ENCODE results near the gene TMEM140. TPM values are rescaled to one million over a fixed set of nuclear protein-coding genes. Genes with fewer than 3 reads are reported as not detected.
"Not testable (repeated sequence)": the region's sequence is repeated elsewhere in the genome, so short reads cannot be mapped to it uniquely, and the experiment has no call there.

TMEM140 gene
- total RNA-seq, 1 donor from 2014 or later, result 59.7 TPM

DNA sequence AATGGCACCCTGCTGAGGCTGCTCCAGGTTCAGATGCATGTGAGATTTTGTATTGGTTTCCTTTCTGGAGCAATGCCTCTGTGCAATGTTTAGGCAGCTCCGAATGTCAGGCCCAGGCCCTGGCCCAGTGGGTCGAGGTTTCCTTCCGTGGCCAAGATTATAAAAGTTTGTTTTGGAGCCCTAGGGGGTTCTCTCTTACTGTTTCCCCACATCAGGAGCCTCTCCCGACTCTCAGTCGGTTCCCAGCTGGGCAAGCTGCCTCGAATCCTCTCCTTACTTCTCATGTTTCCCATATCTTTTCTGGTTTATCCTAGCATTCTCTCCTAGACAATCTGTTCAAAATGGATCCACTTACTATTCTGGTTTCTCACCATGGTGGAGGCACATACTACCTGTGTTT, 11.0 kb downstream of the TMEM140 start:
- no peak for DNase-seq (ENCODE audit: low read depth in 2 of 2)

DNA sequence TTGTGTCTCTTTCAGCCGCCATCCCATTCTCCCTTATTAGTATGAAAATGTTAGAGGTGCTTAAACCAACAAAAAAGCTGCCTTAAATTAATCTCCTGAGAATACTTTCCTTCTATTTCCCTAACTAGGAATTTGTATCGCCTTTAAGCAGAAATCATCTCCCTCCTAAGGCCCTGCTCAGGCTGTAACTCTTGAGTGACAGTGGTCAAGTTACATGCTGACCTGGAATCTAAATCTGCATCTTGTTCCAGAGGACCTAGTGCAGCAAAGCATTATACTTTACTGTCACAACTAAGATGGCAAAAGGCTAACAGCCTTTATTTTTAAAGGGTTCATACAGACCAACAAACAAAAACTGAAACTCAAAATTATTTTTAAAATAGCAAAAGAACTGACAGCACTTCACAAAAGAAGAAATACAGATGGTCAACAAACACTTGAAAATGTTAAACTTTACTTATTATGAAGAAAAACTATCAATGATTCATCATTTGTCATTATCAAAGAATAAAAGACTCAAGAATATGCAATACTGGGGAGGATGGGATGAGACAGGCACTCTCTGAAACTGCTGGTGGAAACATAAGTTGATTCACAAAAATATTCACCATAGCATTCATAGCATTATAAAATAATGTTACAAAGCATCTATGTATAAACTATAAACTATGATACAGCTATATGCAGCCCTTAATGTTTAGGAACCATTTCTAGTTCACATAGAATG, 11.7 kb downstream of the TMEM140 start:
- DNase-seq (ENCODE audit: low read depth in 2 of 2), result peak in 1 of 2 donors; percentile 27

DNA sequence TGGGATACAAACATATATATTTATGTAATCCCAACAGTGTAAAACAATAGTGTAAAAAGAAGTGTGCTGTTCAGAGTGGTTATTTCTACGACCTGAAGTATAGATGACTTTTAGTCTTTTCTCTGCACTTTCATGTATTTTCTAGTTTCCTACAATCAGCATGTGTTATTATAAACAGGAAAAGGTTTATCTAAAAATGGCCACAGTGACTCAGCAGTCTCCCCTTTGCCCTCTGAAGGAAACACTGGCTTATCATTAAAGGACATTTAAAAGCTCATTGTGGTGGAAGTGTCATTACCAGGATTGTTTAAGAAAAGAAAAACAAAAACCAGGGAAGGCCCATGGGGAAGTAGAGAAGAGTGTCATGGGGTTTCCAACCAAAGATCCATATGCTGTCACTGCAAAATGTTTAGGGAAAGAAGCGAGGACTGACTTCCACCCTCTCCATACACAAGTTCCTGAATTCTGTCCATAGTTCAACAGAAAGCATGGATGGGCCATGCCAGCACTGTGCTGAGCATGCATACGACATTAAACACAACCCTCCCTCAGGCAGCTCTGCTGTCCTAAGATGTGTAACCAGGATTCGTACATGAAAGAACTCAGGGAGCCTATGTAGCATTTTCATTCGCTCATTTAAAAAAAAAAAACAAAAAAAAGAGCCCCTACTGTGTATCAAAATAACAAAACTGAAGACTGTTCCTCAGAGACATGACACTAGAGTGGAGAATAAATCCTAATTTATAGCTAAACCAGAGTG, 12.4 kb downstream of the TMEM140 start:
- peak; percentile 80 to 85 for DNase-seq (ENCODE audit: low read depth in 2 of 2)

DNA sequence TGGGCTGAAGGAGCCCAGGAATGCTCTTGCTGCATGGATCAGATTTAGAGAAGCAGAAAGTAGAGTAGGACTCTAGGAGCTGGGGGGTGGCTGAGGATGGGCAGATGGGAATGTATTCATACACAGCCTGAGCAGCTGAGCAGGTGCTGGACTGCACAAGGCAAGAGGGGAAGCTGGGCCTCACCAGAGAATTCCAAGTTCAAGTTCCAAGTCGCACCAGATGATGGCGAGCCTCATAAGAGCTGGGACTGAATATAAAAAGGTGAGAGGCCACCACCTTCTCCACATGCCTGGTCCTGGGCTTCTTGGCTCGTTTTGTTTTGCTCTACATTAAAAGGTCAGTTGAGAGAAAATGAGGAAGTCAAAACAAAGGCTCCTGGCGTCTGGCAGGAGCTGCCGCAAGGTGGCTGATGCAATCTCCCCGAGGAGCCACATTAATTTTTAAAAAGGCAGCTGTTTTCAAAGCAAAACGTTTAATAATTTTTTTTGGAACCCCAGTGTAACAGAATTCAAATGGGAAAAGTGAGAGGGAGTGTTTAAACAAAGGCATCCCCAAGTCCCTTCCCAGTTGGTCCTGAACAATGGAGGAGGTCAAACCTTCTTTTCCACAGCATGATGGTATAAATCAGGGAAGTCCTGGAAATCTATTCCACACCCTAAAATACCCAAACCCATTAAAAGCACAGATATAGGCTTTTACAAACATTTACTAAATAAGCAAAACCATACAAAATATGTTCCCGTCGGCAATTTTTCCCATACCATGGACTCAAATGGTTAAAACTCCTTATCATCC, 13.2 kb downstream of the TMEM140 start:
- peak in 1 of 2 donors; percentile 65 for DNase-seq (ENCODE audit: low read depth in 2 of 2)

DNA sequence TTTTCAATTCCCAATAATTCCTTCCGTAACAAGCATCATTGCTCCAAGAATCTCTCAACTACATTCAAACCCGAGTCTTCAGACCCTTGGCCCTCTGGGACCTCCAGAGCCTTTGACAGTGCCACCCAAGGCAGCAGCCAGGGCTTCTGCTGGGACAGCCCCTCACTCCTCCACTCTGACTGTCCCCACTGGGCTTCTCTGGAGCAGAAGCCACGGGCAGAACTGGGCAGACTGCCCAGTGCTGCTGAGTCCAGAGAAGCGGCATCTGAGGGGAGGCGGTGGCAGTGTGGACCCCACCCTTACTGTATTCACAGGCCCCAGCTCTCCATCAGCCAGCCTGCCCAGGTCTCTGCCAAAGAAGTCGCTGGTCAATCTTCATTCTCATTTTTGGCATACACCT, 13.8 kb downstream of the TMEM140 start:
- no peak for DNase-seq (ENCODE audit: low read depth in 2 of 2)

DNA sequence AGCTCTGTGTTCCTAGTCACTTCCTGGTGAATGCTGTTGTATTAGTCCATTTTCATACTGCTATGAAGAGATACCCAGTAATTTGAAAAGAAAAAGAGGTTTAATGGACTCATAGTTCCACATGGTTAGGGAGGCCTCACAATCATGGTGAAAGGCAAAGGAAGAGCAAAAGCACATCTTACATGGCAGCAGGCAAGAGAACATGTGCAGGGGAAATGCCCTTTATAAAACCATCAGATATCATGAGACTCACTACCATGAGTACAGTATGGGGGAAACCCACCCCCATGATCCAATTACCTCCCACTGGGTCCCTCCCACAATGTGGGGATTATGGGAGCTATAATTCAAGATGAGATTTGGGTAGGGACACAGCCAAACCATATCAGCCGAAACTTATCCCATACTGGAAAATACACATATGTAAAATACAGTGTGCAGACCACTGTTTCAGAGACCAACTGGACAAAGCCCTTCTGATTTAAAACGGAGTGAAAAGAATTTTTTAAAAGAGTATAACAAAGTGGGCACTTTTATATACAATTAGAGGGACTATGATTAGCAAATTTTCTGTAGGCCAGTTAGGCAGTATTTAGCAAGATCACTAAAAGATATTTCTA, 14.6 kb downstream of the TMEM140 start:
- DNase-seq (ENCODE audit: low read depth in 2 of 2), result no peak

DNA sequence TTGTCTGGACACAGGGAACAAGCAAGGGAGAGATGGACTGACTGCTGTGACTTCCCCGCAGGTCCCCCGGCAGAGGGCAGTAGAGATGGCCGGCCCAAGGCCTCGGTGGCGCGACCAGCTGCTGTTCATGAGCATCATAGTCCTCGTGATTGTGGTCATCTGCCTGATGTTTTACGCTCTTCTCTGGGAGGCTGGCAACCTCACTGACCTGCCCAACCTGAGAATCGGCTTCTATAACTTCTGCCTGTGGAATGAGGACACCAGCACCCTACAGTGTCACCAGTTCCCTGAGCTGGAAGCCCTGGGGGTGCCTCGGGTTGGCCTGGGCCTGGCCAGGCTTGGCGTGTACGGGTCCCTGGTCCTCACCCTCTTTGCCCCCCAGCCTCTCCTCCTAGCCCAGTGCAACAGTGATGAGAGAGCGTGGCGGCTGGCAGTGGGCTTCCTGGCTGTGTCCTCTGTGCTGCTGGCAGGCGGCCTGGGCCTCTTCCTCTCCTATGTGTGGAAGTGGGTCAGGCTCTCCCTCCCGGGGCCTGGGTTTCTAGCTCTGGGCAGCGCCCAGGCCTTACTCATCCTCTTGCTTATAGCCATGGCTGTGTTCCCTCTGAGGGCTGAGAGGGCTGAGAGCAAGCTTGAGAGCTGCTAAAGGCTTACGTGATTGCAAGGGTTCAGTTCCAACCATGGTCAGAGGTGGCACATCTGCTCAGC, 16.6 kb downstream of the TMEM140 start:
- DNase-seq (ENCODE audit: low read depth in 2 of 2), result peak; percentile 23 to 67

DNA sequence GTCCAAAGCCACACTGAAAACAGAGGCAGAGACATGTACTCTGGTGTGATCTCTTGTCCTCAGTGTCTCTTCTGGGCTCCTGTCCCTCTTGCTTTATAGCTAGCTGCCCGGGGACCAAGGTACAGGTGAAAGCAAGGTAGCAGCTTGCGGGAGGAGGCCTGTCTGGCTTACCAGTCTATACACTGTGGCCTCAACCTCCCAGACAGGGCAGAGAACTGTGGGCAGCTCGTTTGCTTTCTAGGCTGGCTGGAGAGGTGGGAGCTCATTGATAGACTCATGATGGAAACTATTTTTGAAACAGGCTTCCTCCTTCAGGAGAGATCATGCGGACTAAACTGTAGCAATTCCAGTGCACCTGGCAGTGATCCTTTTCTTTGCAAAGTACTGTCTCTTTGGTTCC, 18.0 kb downstream of the TMEM140 start:
- peak in 1 of 2 donors; percentile 45 for DNase-seq (ENCODE audit: low read depth in 2 of 2)

DNA sequence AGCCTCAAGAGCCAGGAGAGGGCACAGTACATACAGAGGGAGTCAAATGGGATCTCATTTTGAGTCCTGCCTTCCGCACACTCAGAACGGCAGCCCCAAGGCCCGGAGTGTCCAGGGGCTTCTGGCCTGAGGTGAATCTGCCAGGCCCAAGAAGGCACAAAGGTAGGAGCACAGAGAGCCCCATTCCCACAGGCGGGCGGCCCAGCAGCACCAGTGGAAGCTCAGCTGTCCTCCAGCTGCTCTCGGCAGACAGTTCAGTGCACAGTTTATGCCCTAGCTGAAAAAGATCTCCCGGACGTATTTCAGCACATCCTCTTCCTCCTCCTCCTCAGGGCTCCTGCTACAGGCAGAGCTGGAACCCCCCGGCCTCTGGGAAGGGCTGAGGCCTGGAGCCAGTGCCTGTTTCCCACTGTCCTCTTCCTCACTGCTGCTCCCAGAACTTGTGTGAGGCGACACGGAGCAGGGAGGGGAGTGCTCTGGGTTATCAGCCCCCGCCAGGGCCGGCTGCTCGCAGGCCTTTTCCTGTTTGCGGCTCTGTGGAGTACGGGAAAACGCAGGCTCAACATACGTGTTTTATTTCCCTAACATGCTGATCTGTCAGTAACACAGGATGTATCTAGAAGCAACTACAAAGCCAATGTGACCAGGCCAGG, 18.6 kb downstream of the TMEM140 start:
- DNase-seq (ENCODE audit: low read depth in 2 of 2), result peak; percentile 68 to 96

DNA sequence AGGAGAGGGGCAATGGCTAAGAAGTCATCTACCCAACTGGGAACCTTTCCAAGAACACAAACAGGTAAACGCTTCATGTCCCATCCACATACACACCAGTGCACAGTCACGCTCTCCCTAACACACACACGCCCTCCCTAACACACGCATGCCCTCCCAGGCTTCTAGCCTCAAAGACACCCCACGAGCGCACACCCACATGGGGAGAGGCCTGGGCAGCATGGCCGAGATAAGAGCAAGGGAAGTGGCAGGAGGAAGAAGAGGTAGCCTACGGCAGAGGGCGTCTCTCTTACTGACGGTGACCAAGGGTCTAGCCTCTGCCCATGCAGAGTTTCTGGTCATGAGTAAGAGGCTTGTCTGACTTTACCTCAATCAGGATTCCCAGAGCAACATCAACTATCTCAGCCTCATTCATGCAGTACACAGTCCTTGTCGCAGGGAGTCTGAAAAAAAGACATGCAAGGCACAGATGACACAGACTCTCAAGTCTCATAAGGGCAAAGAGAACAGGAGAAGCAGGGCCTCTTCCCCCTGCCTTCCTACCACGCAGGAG, 19.6 kb downstream of the TMEM140 start:
- no peak for DNase-seq (ENCODE audit: low read depth in 2 of 2)

DNA sequence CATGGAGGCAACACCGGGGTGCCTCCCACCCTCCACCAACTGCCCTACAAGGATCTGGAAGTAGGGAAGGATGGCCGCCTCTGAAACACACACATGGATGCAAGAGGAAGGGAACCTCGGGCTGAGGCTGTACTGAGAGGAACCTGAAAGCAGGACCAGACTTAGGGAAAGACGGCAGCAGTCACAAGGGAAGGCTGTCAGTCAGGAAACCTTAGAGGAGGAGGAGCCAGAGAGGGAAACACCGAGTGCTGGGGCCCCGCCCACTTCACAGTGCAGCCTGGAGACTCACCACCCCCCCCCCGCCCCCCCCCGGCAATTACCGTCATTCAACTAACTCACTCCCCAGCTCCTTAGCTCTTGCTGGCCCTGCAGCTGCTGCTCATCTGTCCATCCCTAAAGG, 20.1 kb downstream of the TMEM140 start:
- DNase-seq (ENCODE audit: low read depth in 2 of 2), result peak; percentile 36 to 48

DNA sequence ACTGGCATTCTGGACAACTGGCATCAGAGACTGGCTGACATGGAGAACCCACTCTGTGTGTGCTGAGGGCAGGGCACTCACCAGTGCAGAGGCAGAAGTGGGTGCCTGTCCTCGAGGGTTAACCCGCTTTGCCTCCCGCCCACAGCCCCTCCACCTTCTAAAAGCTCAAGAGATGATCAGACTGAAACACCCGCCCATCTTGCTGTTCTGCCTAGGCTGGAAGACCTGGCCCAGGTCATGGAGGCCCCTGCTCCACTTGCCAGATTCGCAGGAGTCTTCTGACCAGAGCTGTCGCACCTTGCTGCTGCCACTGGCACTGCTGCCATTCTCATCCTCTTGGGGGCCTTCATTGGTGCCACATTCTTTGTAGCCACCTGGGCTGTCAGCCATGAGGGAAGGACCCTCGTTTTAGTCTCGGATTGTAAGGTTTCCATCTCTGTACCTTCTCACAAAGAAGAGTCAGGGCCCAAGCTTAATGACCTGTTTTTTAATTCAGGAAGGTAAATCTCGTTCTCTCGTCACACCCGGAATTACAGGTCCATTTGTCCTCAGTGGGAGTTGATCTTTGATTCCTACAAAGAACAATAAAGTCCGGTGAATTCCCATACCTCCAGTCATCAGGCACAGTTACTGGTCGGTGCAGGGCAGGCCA, 20.7 kb downstream of the TMEM140 start:
- DNase-seq (ENCODE audit: low read depth in 2 of 2), result no peak

DNA sequence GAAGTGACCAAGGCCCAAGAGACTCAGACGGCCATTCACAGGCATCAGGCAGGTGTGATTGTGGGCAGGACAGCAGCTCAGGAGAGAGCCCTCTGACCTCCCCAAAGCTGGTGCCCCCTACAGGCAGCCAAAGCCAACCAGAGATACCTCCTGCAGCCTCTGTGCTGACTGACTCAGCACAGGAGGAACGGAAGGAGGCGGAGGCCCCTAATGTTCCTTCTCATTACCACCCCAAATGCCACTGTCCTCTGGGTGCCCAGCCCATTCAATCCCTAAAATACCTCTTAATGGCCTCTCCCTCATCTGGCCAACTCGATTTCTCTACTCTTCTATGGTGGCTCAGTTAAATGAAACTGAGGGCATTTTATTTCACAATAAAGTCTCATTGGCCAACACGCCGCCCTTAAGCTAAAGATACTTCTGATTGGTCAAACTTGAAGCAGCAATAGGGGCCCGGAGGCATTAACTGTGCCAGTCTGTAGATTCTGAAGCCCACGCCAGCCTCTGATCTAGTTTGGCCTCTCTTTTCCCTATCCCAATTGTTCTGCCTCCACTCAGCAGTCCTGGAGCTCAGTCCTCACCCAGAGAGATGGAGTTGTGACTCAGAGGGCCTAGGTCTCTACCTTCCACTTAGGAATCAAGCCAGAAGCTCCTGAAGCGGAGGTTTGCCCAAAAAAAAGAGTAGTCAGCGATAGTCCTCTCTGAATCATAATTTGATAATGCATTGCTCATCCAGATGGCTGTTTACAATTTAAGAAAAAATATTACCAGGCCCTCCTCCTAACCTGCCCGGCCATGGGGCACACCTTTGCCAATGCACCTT, 21.5 kb downstream of the TMEM140 start:
- DNase-seq (ENCODE audit: low read depth in 2 of 2), result peak; percentile 42 to 47

DNA sequence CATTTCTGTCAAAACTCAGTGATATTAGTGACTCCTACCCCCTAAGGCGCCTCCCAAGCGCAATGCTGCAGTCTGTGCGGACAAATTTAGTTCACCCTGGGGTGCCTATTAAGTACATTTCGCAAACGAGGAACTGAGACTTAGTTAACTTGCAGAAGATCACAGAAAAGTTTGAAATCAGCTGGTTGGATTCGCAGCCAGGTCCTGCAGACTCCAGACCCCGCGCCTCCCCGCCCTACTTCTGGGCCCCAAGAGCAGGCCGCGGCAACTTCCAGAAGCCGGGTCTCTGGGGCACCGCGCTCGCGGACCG, 22.0 kb downstream of the TMEM140 start:
- no peak for DNase-seq (ENCODE audit: low read depth in 2 of 2)

DNA sequence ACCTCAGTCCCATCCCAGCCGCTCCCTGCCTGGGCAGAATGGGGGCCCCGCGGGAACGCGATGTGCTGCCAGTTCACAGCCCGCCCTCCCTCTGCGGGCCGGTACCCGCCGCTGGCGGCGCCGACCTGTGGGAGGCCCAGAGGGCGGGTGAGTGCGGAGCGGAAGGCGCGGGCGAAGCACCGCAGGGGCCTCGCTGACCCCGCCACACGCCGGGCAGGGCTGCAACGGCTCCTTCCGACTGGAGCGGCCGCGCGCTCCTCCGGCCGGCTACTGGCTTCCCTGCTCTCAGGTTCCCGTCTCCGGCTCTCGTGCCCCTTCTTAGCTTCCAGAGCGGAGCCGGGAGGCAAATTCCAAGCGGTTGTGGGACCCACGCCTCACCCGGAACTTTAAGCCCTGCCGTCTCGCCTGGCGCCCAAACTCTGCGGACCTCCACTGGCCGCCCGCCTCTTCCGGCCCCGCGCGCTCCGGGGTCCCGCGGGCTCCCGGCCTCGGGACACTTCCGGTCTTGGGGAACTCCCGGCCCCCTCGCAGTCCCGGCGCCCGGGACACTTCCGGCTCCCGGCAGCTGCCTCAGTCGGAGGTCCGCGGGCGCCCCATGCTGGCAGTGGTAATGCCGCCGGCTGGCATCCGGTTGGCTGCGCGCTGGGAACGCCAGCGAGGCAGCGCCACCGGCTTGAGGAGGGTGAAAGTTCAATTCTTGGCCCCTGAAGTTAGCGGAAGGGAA, 22.6 kb downstream of the TMEM140 start, which contains the start of gene CYREN:
TSS of gene CYREN (minus strand) at position 434 of the 724 bp plus-strand sequence. CDS start 1,785 bp downstream, outside the sequence.
- DNase-seq (ENCODE audit: low read depth in 2 of 2), result peak; percentile 94

DNA sequence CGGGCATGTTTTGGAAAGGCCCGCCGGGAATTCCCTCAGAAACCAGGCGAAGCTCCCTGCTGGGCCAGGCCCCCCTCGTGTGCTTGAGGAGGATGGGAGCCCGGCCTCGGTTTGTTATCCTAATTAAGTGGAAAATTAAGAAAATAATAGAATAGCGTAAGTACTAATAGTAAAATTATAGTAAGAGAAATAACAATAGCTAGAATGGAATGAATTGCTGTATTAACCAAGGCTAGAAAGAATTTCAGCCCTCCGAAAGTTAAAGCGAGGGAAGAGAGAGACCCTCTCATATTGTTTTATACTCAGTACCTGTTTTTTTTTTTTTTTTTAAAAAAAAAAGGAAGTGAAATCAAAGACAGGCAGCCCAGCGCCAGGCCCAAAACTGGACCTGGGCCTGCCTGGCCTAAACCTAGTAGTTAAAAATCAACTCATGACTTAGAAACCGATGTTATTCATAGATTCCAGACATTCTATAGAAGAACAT, 23.2 kb downstream of the TMEM140 start:
- DNase-seq (ENCODE audit: low read depth in 2 of 2), result not testable (repeated sequence)

DNA sequence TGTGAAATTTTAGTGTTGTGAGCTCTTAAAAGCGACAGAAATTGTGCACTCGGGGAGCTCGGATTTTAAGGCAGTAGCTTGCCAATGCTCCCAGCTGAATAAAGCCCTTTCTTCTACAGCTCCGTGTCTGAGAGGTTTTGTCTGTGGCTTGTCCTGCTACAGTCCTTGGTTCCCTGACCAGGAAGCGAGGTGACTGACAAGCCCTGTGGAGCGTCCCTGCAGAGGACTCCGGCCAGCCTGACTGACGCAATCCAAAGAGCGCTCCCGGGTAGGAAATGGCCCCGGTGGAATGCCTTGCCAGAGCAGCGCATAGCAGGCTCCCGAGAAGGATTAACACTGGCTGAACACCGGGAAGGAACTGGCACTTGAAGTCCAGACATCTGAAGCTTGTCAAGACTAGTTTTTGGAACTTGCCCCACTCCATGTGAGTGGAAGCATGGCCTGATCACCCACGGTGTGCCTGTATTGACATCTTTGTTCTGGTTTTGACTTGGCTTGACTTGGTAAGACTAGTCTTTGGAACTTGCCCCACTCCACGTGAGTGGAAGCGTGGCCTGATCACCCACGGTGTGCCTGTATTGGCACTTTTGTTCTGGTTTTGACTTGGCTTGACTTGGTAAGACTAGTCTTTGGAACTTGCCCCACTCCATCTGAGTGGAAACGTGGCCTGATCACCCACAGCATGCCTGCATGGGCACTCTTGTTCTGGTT, 23.9 kb downstream of the TMEM140 start:
- DNase-seq (ENCODE audit: low read depth in 2 of 2), result peak; percentile 50 to 51
